Activated CD4-positive, alpha-beta T cell treated with anti-CD3 and anti-CD28 coated beads, Interleukin-2, Interleukin-4, amounts not matched to agents 100 ng/mL and 50 ng/mL, durations not matched to agents 16 hours and 8 hours (primary cell): ENCODE measurements around the gene SGCD.

Experiments
- DNase-seq: peaks from one replicate; pipeline ENCODE4 v3.0.0-alpha.2; 2020; ENCODE audit warnings: low spot score

Gene SGCD

DNA sequence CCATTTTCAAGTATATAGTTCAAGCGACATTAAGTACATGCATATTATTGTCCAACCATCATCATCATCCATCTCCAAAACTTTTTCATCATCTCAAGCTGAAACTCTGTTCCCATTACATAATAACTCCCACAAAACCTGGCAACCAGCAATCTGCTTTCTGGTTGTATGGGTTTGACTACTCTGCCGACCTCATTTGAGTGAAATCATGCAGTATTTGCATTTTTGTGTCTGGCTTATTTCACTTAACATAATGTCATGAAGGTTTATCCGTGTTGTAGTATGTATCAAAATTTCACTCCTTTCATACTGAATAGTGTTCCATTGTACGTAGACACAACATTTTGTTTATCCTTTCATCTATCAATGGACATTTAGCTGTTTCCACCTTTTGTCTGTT, 74.8 kb downstream of the SGCD start:
- DNase-seq: peak; percentile 22

DNA sequence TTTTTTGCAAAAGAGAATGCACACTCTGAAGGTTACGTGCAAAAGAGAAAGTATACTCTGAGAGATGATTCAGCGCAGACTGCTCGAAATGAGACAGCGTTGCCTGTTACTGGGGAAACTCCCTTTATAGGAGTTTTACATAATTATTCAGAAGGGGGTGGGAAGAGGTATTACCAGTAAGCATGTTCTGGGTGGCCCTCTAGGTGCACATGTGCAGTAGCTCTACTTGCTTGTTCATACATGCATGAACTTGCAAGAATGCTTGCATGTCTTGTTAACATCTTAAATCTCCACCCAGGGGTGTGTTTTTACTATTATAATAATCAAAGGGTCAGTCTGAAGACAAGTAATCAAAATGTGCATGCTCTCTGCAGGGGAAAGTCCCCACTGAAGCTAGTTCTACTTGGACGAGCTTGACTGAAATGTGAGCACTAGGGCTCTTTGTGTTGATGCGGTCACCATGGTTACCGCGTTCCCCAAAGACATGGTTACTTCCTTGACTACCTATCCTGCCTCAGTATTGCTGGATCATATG, 75.5 kb downstream of the SGCD start:
- DNase-seq: peak; percentile 86

DNA sequence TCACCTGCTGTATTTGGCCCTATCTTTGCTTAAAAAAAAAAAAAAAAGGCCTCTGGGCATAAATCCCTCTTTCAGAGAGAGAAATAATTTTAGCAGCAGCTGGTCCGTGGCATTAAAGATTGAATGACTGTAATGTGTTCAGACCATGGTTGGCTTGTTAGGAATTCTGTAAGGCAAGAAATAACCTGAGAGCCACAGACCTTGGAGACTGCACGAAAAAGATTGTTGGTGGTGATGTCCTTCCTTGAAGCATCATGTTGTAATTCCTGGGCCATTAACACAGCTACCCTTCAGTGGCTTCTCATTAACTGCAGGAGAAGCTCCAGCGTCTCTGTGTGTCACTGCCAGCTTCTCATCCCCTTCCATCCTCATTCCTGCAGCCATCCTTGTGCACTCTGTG, 79.0 kb downstream of the SGCD start:
- no peak for DNase-seq

GRCh38 chr5:156407251-156407650, 80.3 kb downstream of the SGCD start:
- DNase-seq: no peak

- no peak for DNase-seq
Observed at GRCh38 chr5:156409834-156410233, 82.9 kb downstream of the SGCD start.

- no peak for DNase-seq
Observed at GRCh38 chr5:156411185-156411613, 84.2 kb downstream of the SGCD start.

DNA sequence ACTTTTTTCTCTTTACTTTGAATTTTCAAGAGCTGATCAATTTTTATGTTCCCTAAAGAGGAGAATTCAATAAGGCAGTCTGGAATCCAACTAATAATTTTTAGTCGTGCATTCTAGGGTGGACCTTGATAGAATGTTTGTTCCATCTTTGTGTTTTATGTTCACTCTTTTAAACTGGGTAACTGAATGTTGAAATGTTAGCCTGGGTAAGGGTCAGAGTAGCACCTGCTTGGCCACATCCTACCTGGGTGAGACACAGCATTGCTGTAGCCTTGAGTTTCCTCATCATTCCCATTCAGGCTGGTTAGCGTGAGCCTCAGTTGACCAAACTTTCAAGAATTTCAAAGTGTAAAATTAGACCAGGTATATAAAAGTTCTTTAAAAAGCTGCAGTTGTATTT, 85.0 kb downstream of the SGCD start:
- DNase-seq: no peak

GRCh38 chr5:156414391-156414790, 87.4 kb downstream of the SGCD start:
- DNase-seq: no peak

- no peak for DNase-seq
Observed at GRCh38 chr5:156419661-156420060, 92.7 kb downstream of the SGCD start.

DNA sequence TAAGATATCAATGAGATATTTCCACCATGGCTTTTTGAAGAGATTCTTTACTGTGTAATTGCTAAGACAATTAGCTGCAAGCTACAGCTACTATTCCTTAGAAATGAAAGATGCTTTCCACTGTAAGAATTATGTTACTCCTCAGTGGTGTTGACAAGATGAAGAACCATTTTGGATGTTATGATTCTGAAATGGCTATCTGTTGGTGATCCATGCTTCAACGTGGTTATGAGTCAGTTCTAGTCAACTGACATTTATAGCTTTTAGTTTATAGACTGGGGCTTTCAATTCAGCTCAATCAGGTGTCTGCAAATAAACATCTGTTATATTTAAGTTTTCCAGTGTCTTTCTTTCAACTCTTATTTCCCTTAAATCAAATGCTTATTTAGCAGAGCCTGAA, 93.7 kb downstream of the SGCD start:
- DNase-seq: no peak

GRCh38 chr5:156421798-156422197, 94.8 kb downstream of the SGCD start:
- DNase-seq: no peak

GRCh38 chr5:156423597-156423996, 96.6 kb downstream of the SGCD start:
- DNase-seq: no peak

- no peak for DNase-seq
Observed at GRCh38 chr5:156427315-156427714, 100.4 kb downstream of the SGCD start.

DNA sequence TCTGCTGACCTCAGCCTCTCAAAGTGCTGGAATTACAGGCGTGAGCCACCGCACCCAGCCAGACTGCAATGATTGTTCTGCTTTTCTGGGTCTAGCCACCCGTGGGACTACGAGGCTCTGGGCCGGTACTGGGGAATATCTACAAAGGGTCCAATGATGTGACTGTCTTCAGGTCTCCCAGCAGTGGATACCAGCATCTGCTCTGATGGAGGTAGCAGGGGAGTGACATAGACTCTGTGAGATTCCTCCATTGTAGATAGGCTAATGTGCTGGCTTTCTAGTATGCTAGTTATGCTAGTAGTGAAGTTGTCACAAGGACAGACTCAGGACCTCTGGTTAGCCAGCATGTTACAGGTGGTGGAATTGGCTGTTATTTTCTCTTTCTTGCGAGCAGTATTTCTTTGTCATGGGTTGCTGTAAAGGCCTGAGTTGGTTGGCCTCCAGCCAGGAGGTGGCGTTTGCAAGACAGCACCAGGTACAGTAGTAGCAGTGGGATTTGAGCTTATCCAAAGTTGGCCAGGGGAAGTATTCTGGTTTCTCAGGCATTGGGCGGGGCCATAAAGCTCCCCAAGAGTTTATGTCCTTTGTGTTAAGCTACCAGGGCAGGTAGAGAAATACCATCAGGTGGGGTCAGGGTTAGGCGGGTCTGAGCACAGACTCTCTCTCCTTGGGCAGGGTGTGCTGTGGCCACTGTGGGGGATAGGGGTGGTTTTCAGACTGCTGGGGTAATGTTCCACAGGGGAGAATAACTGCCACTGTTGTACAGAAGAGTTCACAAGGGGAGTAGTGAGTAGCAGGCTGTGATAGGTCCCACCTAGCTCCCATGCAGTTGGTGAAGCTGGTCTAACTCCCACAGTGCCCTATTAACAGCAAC, 105.2 kb downstream of the SGCD start:
- DNase-seq: no peak

DNA sequence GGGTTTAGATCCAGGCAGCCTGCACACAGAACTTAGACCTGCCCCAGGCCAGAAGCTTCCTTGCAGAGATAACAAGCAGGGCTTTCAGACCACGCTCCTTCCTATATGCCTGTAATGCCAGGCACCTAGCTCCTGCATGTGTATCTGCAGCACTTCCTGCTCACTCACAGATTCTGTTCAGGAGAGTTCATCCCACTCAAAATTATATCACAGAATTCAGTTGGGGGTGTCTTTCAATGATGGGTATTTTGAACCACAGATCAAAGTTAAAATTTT, 105.8 kb downstream of the SGCD start:
- DNase-seq: no peak

DNA sequence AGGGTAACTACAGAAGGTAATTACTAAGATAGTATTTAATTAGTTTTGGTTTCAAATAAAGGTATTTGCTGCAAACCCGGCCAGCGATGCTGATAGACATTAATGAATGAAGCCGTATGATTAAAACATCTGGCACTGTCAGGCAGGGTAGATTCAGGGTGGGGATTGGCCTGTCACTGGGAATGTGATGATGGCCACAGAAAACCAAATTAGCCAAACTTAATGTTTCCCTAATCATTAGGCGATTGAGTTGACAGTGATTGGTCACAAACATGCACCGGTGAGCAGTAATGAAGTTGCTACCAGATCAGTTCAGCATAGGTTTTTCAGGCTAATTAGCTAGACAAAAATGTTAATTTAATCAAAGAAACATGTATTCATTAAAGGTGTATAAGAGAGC, 107.5 kb downstream of the SGCD start:
- no peak for DNase-seq

- DNase-seq: no peak
Observed at GRCh38 chr5:156435101-156435500, 108.1 kb downstream of the SGCD start.

GRCh38 chr5:156438076-156438475, 111.1 kb downstream of the SGCD start:
- no peak for DNase-seq

DNA sequence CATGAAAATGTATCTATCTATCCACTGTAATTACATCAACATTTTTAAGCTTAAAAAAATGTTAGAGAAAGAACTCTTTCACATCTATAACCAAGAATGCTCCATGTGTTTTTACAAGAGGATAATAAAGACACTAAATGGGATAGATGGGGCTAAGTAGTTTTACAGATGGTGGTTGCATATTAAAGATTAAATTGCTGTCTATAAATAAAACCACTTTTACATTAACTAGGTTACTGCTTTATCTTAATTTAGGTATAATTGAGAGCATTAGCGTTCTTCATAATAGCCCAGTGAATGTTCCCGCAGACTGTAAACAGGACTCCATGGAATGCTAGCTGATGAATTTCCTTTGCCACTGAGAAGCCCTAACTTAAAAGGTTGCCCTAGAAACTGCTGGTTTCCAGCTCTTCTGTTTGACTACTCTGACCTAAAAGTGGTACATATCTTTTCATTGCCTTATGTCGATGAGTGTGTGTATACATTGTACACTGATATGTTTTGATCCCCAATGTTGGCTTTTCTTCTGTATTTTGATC, 117.9 kb downstream of the SGCD start:
- no peak for DNase-seq

- DNase-seq: no peak
Observed at GRCh38 chr5:156446526-156446925, 119.6 kb downstream of the SGCD start.

GRCh38 chr5:156450778-156451177, 123.8 kb downstream of the SGCD start:
- DNase-seq: no peak

DNA sequence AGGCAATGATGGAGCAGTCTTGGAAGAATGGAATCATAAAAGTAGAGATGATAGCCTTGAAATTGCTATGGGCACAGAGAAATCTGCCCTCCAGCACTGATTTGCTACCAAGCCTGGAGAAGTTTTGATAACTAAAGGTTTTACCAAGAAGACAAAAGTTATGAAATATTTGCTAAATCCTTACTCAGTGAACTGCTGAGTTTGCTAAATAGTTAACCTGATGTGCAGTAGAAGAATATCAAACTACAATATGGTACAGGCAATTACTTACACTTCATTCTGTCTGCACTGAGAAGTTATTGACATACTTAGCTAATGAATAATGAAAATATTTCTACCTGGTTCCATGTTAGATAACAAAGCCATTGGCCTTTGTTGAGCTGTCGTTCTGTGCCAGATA, 124.5 kb downstream of the SGCD start:
- DNase-seq: no peak

GRCh38 chr5:156456857-156457256, 129.9 kb downstream of the SGCD start:
- DNase-seq: no peak
